Esophagus squamous epithelium (tissue), 4 donors: ENCODE results near the gene TTC3.

Experiments used
- CTCF ChIP-seq, 6 experiments: fragments of 450-650 bp in 4 of 6; fragments of 200-600 bp in 2 of 6; sonication (generic) in 2 of 6; IDR thresholded peaks; one replicate each; pipeline ENCODE4 v1.5.1; 2016 to 2019; ENCODE audit warnings: antibody characterized with exemption in 6 of 6, mild to moderate bottlenecking in 4 of 6, moderate library complexity in 4 of 6
- POLR2A ChIP-seq, 4 donors: fragments of 450-650 bp; IDR thresholded peaks; one replicate each; pipeline ENCODE4 v1.6.1; 2017; ENCODE audit warnings: antibody characterized with exemption in 4 of 4, mild to moderate bottlenecking in 4 of 4, moderate library complexity in 3 of 4

GRCh38 chr21:37188825-37189224 is 115.8 kb downstream of the TTC3 start:
- TF ChIP-seq POLR2A (IDR thresholded peaks at IDR 0.05) (no peak), CTCF (IDR thresholded peaks at IDR 0.05) (no peak)
